Fibroblast of villous mesenchyme (primary cell): ENCODE measurements around the gene CD46. TPM values are rescaled to one million over a fixed set of nuclear protein-coding genes. Genes with fewer than 3 reads are reported as not detected.

Experiments used
- DNase-seq: peaks from one replicate; pipeline ENCODE4 v3.0.0-alpha.2; 2010; ENCODE audit warnings: low read depth
- H3K4me3 ChIP-seq: 2 replicates; pipeline ENCODE4 v1.5.1; 2011; ENCODE audit warnings: low read depth, mild to moderate bottlenecking, low read length
- CTCF ChIP-seq: IDR thresholded peaks from 2 replicates; pipeline ENCODE4 v1.5.1; 2012; ENCODE audit warnings: low read depth, mild to moderate bottlenecking, low read length; ENCODE audit not compliant: insufficient read depth
- total RNA-seq: library from RNA; depleted of rRNA; stranded (reverse); fragments of >200 nt; gene quantifications from 2 replicates; pipeline ENCODE4 v1.2.3, GENCODE V29; 2012

The CD46 gene
- total RNA-seq, 1 donor = 153 TPM

- DNase-seq = no peak
- TF ChIP-seq CTCF = no peak
- H3K4me3 ChIP-seq = no peak overlapping the region
Measured at GRCh38 chr1:207779008-207779407, 27.2 kb downstream of the CD46 start.

- DNase-seq = no peak
- no peak overlapping the region for H3K4me3 ChIP-seq
- no peak for TF ChIP-seq CTCF
Measured at GRCh38 chr1:207781312-207781711, 29.5 kb downstream of the CD46 start.

GRCh38 chr1:207787776-207788175 is 35.9 kb downstream of the CD46 start:
- TF ChIP-seq CTCF = no peak
- H3K4me3 ChIP-seq = no peak overlapping the region
- no peak for DNase-seq

GRCh38 chr1:207789386-207789785 is 37.5 kb downstream of the CD46 start:
- peak; percentile 35 for DNase-seq
- no peak for TF ChIP-seq CTCF
- no peak overlapping the region for H3K4me3 ChIP-seq

GRCh38 chr1:207789792-207790787 is 38.2 kb downstream of the CD46 start:
- DNase-seq = peak; percentile 72
- TF ChIP-seq CTCF = no peak
- H3K4me3 ChIP-seq = no peak overlapping the region

GRCh38 chr1:207791290-207791689 is 39.4 kb downstream of the CD46 start:
- no peak overlapping the region for H3K4me3 ChIP-seq
- no peak for TF ChIP-seq CTCF
- no peak for DNase-seq
